NCI-H1694 (cell line): ENCODE measurements around the gene SMARCD1.
"Not testable (repeated sequence)": the region's sequence is repeated elsewhere in the genome, so short reads cannot be mapped to it uniquely, and the experiment has no call there.

Experiments used
- DNase-seq: peaks from one replicate; lab custom pipeline; 2025; lab: John Stamatoyannopoulos, UW

Gene SMARCD1

DNA sequence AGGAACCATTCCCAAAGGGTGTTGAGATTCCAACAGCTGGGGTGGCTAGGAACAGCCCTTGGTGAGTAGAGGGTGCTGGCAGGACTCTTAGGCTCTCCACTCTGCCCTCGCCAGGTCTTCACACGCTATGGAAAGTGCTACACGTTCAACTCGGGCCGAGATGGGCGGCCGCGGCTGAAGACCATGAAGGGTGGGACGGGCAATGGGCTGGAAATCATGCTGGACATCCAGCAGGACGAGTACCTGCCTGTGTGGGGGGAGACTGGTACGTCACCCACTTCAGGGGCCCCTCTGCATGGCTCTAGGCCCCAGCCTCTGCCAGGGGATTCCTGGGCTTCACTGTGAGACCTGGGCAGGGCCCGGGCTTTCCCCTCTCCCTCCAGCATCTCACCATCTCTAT is 8.0 kb upstream of the SMARCD1 start:
- no peak for DNase-seq

DNA sequence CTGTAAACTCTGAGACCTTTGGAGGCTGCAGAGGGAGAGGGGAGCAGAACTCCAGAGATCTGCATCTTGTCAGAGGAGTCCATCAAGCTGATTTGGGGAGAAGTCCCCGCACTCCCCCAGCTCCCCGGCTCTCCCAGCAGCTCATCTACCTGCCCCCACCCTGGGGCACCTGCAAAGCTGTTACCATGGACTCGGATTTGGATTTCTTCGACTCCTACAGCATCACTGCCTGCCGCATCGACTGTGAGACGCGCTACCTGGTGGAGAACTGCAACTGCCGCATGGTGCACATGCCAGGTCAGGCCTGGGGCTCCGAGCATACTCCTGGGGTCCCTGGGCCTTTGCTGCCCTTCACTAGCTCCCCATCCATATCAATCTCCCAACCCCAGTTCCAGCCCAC is 6.9 kb upstream of the SMARCD1 start:
- no peak for DNase-seq

DNA sequence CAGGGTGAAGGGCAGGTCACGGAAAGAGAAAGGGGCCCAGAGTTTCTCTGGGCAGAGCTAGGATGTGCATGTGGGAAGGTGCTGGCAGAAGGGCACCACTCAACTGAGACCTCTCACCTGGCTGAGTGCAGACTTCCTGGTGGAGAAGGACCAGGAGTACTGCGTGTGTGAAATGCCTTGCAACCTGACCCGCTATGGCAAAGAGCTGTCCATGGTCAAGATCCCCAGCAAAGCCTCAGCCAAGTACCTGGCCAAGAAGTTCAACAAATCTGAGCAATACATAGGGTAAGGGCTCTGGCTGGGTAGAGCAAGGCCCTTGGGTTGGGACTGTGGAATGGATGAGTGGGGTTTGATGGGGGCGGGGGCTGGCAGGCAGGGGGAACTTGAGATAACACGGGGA is 5.4 kb upstream of the SMARCD1 start:
- DNase-seq = no peak

DNA sequence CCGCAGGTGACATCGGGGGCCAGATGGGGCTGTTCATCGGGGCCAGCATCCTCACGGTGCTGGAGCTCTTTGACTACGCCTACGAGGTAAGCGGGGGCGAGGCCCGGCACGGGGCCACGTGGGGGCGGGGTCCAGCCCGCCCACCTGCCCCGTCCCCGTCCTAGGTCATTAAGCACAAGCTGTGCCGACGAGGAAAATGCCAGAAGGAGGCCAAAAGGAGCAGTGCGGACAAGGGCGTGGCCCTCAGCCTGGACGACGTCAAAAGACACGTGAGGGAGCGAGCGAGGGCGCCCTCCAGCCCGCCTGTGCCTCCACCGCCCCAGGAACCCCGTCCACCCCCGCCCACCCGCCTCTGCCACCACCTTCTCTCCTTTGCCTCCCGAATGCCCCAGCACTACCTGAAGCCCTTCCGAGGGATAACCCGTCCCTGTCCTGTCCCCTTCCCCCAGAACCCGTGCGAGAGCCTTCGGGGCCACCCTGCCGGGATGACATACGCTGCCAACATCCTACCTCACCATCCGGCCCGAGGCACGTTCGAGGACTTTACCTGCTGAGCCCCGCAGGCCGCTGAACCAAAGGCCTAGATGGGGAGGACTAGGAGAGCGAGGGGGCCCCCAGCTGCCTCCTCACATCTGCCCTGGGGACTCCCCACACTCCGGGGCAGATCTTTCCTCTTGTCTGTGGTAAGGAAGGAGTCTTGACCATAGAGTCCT is 3.9 kb upstream of the SMARCD1 start:
- no peak for DNase-seq

DNA sequence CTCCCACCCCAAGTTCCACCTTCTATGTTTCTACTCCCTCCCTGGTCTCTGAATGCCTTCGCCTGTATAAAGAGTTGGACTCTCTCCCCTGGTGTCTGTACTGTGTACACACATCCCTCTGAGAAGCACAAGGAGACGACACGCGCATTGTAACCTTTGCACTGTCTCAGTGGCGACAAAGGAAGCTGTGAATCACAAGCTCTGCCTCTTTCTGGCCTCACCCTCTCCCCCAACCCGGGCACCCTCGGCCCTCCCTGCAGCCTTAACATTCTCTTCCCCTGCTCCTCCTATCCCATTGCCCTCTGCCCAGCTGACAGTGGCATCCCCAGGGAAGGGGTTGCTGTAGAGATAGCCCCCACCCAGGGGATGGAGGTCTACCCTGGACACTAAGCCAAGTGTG is 2.5 kb upstream of the SMARCD1 start:
- DNase-seq = no peak

DNA sequence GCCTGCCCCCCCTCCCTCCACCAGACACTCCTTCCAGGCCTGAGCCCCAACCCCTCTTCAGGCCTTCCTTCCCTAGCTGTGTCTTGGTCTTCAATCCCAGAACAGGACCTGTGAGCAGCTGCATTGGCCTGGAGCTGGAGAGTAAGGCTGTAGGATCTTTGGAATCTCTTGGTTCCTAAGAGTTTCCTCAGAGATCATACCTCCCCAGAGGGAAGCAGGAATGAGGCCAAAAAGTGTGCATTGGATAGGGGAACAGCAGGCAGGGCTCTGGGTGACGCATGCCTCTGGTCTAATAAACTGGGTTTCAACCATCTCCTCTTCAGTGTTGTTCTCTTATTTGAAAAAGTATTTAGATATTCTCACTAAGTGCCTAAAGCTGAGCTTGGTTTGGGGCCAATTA is 1.8 kb upstream of the SMARCD1 start:
- DNase-seq = no peak

DNA sequence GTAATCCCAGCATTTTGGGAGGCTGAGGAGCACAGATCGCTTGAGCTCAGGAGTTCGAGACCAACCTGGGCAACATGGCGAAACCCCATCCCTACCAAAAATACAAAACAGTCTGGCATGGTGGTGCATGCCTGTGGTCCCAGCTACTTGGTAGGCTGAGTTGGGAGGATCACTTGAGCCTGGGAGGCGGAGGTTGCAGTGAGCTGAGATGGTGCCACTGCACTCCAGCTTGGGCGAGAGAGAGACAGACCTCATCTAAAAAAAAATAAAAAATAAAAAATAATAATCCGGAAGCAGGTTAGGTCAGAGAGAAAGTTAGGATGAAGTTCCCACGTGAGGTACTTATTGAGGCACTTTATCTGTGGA is 750 bp upstream of the SMARCD1 start:
- not testable (repeated sequence) for DNase-seq

DNA sequence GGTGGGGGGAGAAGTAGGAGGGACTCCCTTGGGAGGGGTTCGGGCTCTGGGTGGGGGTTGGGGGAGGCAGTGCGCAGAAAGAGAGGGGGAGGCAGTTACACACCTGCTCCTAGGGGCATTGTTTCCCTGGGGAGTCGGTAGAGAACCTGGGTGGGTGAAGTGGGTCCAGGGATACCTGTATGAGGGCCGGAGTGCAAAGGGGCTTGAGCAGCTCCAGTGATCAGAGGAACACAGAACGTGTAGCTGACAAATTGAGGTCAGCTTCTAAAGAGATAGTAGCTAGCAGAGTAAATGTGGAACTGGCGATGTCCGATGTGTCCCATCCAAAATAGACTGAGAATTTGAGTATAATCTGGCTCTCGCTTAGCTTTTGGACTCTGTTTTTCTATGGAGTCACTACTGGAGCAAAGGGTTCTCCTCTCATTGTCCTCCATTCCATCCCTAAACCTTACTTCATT is 502 bp downstream of the SMARCD1 start:
- peak; percentile 34 for DNase-seq

DNA sequence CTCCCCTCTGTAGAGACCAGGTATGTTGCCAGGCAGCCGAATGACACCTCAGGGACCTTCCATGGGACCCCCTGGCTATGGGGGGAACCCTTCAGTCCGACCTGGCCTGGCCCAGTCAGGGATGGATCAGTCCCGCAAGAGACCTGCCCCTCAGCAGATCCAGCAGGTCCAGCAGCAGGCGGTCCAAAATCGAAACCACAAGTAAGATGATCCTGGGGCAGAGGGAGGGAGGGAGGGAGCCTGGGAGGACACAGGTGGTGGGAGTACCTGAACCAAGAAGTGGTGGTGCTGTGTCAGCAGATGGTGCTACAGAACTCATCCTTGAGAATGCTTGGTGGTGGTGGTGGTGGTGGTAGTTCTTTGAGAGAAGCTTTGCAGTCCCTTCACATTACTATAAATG is 1.0 kb downstream of the SMARCD1 start:
- no peak for DNase-seq

DNA sequence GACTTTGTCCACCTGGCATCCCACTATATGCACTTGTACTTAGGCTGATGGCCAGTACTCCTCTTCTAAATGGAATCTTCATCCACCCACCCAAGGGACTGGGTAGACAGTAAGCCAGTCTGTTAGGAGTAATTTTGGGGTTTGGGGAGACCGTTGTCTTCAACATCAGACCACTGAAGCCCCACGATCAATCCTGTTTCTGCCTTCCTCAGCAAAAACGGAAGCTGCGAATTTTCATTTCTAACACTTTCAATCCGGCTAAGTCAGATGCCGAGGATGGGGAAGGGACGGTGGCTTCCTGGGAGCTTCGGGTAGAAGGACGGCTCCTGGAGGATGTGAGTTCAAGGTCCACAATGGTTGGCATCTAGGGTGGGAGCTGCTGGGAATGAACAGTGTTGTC is 2.0 kb downstream of the SMARCD1 start:
- DNase-seq = no peak

DNA sequence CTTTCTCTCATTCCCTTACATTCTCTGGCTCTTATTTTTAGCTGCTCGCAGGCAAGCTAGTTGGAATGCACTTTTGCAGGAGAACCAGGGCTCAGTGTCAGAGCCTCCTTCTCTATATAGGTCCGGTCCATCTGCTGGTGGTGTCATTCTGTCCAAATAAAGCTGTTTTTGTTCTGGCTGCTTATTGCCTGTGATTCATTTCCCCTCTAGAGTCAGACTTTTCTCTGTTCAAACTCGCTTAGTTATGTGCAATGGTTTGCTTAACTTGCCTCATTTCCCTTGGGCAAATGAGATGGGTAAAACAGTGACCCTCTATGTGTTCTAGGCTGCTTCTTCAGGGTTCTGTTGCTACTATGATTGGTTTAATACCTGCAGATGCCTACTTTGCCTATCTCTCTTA is 2.9 kb downstream of the SMARCD1 start:
- DNase-seq = no peak

DNA sequence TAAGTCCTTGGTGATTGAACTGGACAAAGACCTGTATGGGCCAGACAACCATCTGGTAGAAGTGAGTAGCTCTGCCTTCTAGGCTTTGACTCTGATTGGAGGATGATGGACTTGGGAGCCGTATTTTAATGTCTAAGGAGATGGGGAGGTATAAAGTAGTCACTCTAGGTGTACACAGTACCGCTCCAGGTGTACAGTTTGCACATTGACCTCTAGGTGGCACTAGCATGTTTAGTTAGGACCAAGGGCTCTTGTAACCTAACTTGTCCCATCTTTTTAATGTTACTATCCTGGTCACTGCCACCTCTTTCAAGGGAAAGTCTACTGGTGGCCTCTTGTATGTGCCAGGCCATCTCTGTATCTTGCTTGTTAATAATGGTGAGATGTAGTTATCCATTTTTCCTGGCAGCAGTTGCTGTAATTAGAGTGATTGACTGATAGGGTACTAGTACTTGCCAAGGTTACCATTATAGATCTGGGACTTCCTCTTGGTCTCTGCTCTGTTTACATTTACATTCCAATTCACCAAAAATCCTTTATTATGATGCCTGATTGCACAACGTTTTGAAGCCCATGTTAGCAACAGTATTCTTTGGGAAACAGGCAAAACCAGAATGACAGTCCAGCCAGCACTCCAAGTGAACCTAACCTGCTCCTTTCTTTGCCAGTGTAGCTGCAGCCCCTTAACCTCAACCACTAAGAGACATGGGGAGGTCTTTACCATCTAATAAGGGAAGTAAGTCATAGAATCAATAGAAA is 3.6 kb downstream of the SMARCD1 start:
- DNase-seq = peak; percentile 38

DNA sequence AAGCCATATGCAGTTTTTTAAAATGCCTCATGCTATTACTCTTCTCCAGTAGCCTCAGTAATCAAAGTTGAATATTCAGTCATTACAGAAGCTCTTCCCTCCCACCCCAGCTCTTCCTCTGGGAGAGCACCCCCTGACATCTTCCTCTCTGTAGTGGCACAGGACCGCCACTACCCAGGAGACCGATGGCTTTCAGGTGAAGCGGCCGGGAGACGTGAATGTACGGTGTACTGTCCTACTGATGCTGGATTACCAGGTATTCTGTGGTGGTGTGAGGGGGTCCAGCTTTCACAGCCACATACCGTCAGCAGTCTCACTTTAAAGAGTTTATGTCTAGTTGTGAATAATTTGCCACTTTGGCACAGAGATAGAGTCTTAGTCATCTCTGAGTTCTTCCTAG is 4.6 kb downstream of the SMARCD1 start:
- DNase-seq = no peak

DNA sequence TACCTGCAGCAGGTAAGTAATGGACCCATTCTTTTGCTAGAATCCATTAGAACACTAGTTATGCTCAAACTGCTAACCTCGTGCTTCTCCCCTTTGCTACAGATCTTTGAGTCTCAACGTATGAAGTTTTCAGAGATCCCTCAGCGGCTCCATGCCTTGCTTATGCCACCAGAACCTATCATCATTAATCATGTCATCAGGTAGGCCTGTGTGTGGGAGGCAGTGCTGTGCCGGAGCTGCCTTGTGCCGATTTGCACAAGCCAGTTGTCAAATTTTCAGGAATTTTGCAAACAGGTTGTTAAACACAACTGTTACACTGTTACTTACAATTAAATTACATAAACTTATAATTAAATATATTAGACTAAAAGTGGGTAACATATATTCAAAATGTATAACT is 5.2 kb downstream of the SMARCD1 start:
- no peak for DNase-seq

DNA sequence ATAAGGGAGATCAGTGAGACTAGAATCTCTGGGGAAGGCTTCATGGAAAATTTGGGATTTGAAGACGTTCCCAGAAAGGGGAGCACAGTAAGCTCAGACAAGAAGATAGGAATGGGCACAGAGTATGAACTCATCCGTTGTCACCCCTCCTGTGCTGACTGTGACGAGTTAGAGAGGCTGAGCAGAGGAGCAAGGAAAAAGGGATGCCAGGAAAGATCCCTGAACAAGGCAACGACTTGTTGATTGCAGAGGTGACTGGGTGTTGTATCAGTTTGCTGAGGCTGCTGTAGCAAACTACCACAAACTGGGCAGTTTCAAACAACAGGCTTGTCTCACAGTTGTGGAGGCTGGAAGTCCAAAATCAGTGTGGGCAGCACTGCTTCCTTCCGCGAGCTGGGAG is 12.8 kb downstream of the SMARCD1 start:
- no peak for DNase-seq

DNA sequence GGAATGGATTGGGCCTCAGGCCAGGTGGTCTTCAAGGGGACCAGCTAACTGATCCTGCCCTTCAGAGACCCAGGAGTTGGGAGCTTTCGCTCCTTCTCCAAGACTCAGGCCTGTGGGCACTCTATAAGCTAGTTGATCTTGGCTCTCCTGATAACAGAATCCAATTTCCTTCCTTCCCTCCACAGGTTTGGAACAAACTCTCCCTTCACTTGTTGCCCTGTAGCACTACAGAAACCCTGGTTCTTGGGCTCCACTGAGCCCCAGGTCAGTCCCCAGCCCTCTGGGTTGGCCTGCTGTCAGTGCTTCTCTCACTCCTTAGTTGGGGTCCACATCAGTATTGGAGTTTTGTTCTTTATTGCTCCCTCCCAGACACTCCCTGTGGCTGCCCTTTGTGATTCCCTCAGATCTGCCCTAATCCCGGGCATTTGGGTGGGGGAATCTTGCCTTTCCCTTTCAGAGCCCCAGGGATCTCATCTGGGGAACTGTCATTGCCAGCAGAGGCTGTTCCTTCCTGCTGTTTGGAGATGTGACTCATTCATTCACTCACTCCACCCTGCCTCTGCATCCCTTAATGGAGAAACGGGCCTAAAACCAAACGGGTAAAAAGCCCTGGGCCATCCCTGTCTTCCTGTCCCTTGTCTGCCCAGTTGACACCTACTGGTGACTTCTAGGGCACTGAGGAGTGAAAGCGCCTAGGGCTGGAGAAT is 14.3 kb downstream of the SMARCD1 start:
- DNase-seq = no peak

DNA sequence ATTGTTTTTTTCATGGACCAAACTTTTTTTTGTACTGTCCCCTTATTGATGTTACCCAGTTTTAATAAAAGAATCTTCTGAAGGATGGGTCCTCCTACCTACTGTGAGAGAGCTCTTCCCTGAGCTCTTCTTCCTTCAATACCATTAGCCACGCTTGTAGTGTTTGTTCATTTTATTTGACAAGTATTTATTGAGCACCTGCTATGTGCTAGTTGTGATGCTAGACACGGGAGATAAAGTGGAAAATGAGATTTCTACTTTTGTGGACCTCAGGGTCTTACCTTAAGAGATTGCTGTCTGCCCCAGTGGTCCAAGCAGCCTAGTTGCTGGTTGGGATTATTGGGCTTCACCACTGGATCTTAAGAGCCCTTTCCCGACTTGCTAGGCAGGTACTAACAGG is 15.4 kb downstream of the SMARCD1 start:
- DNase-seq = no peak

DNA sequence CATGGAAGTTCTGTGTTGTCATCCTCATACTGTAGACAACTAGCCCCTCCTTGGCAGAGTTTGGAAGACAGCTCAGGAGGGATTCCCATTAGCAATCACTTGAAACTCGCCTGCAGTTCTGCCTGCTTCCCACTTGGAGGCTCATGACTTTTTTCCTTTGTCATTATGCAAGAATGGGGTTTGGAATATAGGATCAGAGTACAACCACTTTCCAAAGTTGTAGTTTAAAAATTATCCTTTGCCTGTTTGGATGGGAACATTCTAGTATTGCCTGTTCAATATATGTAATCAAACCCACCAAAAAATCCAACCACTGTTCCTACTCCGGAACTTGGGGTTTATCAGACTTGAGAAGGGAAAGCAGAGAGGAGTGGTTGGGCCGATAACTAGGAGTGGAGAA is 16.5 kb downstream of the SMARCD1 start:
- DNase-seq = no peak

DNA sequence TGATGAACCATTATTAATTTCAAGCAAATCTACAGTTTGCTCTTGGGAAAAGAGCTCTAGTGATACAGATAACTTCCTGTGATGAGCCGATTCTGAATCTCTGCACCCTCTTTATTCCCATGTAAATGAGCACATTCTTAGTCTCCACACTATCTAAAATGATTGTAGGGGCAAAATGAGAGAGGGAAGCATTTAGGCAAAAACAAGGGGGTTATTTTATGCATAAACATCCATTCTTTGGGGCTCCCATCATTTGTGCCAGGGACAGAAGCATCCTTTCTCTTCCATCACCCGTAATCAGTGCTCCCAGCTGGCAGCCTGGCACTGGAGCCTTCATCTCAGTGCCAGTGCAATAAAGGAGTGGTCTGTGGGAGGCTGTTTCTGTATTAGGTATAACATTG is 17.0 kb downstream of the SMARCD1 start:
- DNase-seq = no peak

DNA sequence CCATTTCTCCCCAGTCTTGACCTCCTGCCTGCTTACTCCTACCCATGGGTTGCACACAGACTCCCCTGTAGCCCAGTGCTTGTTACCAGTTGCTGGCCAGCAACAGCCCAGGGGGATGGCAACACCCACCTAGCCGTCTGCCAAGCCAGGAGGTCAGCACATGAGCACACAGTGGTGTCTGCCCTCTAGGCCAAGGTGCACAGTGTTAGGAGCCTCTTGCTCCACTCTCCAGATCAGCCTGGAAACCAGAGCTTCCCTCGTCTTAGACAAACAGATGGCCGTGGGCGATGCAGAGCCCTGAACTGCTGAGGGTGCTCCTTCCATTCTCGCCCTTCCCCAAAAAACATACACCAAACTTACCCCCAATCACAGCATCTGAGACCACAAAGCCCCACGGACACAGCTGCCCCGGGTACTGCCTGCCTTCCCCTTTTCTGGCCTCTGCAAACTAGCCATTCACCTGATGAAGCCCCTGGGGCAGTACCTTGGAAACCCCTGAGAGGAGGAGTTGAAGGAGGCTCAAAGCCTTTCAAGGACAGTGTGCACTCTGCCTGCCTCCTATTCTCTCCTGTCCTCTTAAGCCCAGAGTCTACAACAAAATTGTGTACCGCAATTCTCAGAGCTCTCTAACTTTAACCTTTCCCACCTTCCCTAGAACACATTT is 17.6 kb downstream of the SMARCD1 start:
- DNase-seq = no peak

DNA sequence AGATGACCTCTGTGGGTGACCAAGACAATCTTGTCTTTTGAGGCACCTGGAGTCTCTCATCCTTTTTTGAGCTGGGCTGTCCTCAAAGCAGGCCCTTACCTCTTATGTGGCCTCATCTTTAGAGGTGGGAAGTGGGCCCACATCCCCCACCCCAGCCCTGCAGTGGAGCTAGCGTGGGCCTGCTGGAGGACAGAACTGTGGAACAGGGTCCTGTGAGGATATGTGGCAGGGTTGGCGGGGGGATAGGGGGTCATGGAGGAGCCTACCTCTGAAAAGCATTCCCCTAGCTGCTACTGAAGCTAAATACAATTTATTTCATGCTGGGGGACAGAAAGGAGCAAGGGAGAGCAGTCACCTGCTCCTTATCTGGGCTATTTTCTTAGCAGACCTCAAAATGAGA is 18.2 kb downstream of the SMARCD1 start:
- no peak for DNase-seq

DNA sequence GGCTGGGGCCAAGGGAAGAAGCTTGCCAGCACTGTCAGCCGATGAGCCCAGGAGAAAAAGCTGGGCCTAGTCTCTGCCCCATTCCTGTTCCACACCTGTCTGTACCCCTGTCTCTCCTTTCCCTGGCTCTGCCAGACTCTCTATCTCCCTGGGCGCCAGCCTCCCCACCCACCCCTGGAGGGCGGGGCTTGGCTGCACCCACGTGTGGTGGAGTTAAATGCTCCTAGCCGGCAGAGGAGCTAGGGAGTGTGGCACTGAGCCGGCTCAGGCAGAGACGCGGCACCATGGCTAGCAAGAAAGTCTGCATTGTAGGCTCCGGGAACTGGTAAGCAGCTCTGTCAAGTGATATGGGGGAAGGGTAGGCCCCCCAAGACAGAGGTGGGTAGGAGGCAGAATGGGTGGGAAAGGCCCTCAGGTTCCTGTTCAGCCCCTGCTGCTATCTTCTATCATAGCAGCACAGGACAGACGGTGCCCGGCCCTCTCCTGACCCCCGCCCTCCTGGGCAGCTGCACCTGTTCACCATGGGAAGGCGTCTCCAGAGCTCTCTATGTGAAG is 18.7 kb downstream of the SMARCD1 start, which contains the start of gene GPD1:
Gene GPD1 (plus strand): TSS at position 242 of the 555 bp plus-strand sequence. CDS start 43 bp downstream, at position 285.
- DNase-seq = peak; percentile 52
